Brain microvascular endothelial cell (primary cell): ENCODE measurements around the gene TUT1.
A peak's percentile ranks its signal among the peaks of the same experiment; 100 is the strongest.

Experiments
- DNase-seq: peaks from one replicate; pipeline ENCODE4 v3.0.0-alpha.2; 2020
- H3K27ac ChIP-seq: fragments of 250-450 bp; sonication (Bioruptor Pico); 2 replicates; pipeline ENCODE4 v1.5.1; 2020; ENCODE audit warnings: mild to moderate bottlenecking, moderate library complexity
- H3K27me3 ChIP-seq: fragments of 250-450 bp; sonication (Bioruptor Pico); replicated peaks from 2 replicates; pipeline ENCODE4 v1.5.1; 2020; ENCODE audit warnings: mild to moderate bottlenecking
- H3K36me3 ChIP-seq: fragments of 250-450 bp; sonication (Bioruptor Pico); replicated peaks from 2 replicates; pipeline ENCODE4 v1.5.1; 2020; ENCODE audit warnings: mild to moderate bottlenecking
- H3K4me3 ChIP-seq: 2 replicates; pipeline ENCODE4 v1.5.1; 2011; ENCODE audit warnings: low read depth, mild to moderate bottlenecking, control low read depth, low read length, moderate library complexity
- in situ Hi-C: cut with HindIII; loops from 2 replicates; pipeline ENCODE4 v1.10.0; 2017; ENCODE audit warnings: low sequenced_read_pairs, low pct_ligation_motif_present
- TF ChIP-seq, protein P1 (sequence below): IDR thresholded peaks from 2 replicates; pipeline ENCODE4 v1.5.1; 2011; ENCODE audit warnings: low read depth, mild to moderate bottlenecking, moderate library complexity, low read length, control low read depth, inconsistent platforms; ENCODE audit errors: missing control alignments

The TUT1 gene

DNA sequence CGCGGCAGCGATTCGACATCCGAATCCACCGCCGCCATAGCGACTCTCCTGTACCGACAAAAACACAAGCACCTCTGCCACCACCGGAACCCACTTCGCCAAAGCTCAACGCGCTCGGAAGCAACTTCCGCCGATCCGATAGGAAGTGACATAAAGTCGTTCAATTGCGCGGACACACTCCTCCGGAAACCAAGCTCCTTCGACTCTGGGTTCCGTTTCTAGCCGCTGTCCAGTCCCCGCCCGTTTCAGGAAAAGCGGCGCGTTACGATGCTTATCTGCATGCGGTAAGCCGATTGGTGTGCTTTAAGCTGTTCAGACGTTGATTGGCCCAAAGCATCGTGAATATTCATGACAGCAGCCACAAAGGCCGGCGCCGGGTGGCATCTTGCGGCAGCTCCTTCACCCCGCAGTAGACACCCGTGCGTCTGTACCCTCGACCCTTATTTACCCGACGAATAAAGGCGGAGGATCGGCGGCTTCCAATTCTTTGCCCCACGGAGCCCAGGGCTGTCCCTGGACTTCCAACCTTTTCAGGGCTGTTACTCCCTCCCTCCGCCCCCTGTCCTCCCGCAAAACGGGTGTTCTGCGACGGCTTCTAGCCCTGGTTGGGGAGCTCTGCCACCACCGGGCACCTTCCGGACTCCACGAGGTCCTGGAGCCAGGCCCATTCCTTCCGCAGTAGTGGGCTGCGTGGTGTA lies at the start of gene TUT1:
Gene TUT1, minus strand, starts transcription at position 76 of the 698 bp plus-strand sequence. Its CDS starts 38 bp downstream, at position 38.
- Histone ChIP-seq H3K36me3 (peaks cover 47% of the 10 kb centered on the region), H3K27ac (peak within 1 kb of the TSS; percentile 70), H3K27me3 (no peaks in the 10 kb centered on the region), H3K4me3 (peak within 1 kb of the TSS; percentile 84)
- TF ChIP-seq, protein P1, sequence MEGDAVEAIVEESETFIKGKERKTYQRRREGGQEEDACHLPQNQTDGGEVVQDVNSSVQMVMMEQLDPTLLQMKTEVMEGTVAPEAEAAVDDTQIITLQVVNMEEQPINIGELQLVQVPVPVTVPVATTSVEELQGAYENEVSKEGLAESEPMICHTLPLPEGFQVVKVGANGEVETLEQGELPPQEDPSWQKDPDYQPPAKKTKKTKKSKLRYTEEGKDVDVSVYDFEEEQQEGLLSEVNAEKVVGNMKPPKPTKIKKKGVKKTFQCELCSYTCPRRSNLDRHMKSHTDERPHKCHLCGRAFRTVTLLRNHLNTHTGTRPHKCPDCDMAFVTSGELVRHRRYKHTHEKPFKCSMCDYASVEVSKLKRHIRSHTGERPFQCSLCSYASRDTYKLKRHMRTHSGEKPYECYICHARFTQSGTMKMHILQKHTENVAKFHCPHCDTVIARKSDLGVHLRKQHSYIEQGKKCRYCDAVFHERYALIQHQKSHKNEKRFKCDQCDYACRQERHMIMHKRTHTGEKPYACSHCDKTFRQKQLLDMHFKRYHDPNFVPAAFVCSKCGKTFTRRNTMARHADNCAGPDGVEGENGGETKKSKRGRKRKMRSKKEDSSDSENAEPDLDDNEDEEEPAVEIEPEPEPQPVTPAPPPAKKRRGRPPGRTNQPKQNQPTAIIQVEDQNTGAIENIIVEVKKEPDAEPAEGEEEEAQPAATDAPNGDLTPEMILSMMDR: no peak
- DNase-seq: peak; percentile 98
- in situ Hi-C loops: no loop called here

GRCh38 chr11:62632492-62632891 lies 41.2 kb upstream of the TUT1 start:
- H3K27ac ChIP-seq: no peak overlapping the region
- TF ChIP-seq, protein P1: no peak
- in situ Hi-C loops: no loop called here
- H3K4me3 ChIP-seq: no peak overlapping the region
- H3K27me3 ChIP-seq: no peaks in the 10 kb centered on the region
- H3K36me3 ChIP-seq: peaks cover 83% of the 10 kb centered on the region
- DNase-seq: no peak

GRCh38 chr11:62627713-62628112 lies 36.4 kb upstream of the TUT1 start:
- no peak overlapping the region for H3K27ac ChIP-seq
- in situ Hi-C loops: no loop called here
- peaks cover 68% of the 10 kb centered on the region for H3K36me3 ChIP-seq
- DNase-seq: no peak
- TF ChIP-seq, protein P1: peak; percentile 24
- no peaks in the 10 kb centered on the region for H3K27me3 ChIP-seq
- H3K4me3 ChIP-seq: no peak overlapping the region

GRCh38 chr11:62622476-62623089 lies 31.3 kb upstream of the TUT1 start:
- Histone ChIP-seq H3K27me3 (no peaks in the 10 kb centered on the region), H3K27ac (peak overlapping the region; percentile 40), H3K36me3 (peaks cover 24% of the 10 kb centered on the region), H3K4me3 (no peak overlapping the region)
- no peak for DNase-seq
- TF ChIP-seq, protein P1: no peak
- in situ Hi-C loops: no loop called here

GRCh38 chr11:62621567-62622470 lies 30.5 kb upstream of the TUT1 start, which contains the start of gene B3GAT3:
B3GAT3 (minus strand) TSS chr11:62621986; CDS start chr11:62621947, 39 bp downstream.
- in situ Hi-C loops: no loop called here

More at GRCh38 chr11:62621567-62622470, 30.5 kb upstream of the TUT1 start, which contains the start of gene B3GAT3:
- peak within 1 kb of the TSS; percentile 40 for H3K27ac ChIP-seq
- TF ChIP-seq, protein P1: peak; percentile 18
- peaks cover 23% of the 10 kb centered on the region for H3K36me3 ChIP-seq
- peak within 1 kb of the TSS; percentile 78 for H3K4me3 ChIP-seq
- H3K27me3 ChIP-seq: no peaks in the 10 kb centered on the region
- peak; percentile 96 for DNase-seq
